Uterus (tissue), 2 donors: Measurements from ENCODE around the gene DCANP1.

Experiments used
- CTCF ChIP-seq, 4 experiments: fragments of 200-600 bp in 2 of 4; fragments of 450-650 bp in 2 of 4; sonication (generic) in 2 of 4; IDR thresholded peaks; one replicate each; pipeline ENCODE4 v1.5.1; 2016 to 2019; ENCODE audit warnings: antibody characterized with exemption in 4 of 4, mild to moderate bottlenecking in 2 of 4, moderate library complexity in 1 of 4
- POLR2A ChIP-seq, 2 donors: fragments of 450-650 bp; IDR thresholded peaks; one replicate each; pipeline ENCODE4 v1.6.1; 2016; ENCODE audit warnings: antibody characterized with exemption in 2 of 2, mild to moderate bottlenecking in 1 of 2, moderate library complexity in 1 of 2

- TF ChIP-seq CTCF (IDR thresholded peaks at IDR 0.05) (no peak), POLR2A (IDR thresholded peaks at IDR 0.05) (no peak)
Observed at GRCh38 chr5:135450336-135450735, 3.2 kb upstream of the DCANP1 start.
